Esophagus muscularis mucosa (tissue), 4 donors: ENCODE measurements around the gene RNF181.

ENCODE experiments used
- EP300 ChIP-seq: sonication (generic); formaldehyde crosslinking; IDR thresholded peaks from one replicate; pipeline ENCODE4 v1.6.1; 2017; ENCODE audit warnings: antibody characterized with exemption
- POLR2A ChIP-seq: fragments of 450-650 bp; IDR thresholded peaks from one replicate; pipeline ENCODE4 v1.6.1; 2017; ENCODE audit warnings: antibody characterized with exemption, moderate library complexity, mild to moderate bottlenecking, low read depth
- POLR2AphosphoS5 ChIP-seq, 2 donors: sonication (generic); formaldehyde crosslinking; IDR thresholded peaks; one replicate each; pipeline ENCODE4 v1.6.1; 2017; ENCODE audit warnings: antibody characterized with exemption in 2 of 2
- TF ChIP-seq, protein P1 (sequence below), 3 experiments: fragments of 200-600 bp in 2 of 3; fragments of 450-650 bp in 1 of 3; sonication (generic) in 2 of 3; IDR thresholded peaks; one replicate each; pipeline ENCODE4 v1.5.1; 2017 to 2019; ENCODE audit warnings: antibody characterized with exemption in 3 of 3, mild to moderate bottlenecking in 2 of 3, moderate library complexity in 1 of 3

DNA sequence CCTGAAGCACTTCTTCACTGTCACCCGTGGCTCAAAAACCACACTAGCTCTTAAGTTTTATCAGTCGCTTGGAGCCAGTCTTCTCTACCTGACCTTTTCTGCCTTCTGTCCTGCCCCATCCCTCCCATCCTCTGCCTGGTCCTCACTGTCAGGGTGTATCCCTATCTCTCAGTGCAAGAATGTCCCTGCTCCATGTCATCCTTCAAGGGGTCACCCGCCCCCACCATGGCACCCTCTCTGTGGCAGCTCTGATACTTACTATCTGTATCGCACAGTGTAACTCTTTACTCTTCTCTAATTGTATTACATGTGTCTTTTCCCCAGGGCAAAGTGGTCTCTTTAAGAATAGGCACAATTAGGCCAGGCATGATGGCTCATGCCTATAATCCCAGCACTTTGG lies 6.9 kb upstream of the RNF181 start:
- TF ChIP-seq, protein P1, sequence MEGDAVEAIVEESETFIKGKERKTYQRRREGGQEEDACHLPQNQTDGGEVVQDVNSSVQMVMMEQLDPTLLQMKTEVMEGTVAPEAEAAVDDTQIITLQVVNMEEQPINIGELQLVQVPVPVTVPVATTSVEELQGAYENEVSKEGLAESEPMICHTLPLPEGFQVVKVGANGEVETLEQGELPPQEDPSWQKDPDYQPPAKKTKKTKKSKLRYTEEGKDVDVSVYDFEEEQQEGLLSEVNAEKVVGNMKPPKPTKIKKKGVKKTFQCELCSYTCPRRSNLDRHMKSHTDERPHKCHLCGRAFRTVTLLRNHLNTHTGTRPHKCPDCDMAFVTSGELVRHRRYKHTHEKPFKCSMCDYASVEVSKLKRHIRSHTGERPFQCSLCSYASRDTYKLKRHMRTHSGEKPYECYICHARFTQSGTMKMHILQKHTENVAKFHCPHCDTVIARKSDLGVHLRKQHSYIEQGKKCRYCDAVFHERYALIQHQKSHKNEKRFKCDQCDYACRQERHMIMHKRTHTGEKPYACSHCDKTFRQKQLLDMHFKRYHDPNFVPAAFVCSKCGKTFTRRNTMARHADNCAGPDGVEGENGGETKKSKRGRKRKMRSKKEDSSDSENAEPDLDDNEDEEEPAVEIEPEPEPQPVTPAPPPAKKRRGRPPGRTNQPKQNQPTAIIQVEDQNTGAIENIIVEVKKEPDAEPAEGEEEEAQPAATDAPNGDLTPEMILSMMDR (IDR thresholded peaks at IDR 0.05): no peak
- TF ChIP-seq POLR2AphosphoS5 (IDR thresholded peaks at IDR 0.05) (no peak), EP300 (no peak), POLR2A (no peak)
